ENCODE data around the gene ARHGEF5.
"Not testable (repeated sequence)": the region's sequence is repeated elsewhere in the genome, so short reads cannot be mapped to it uniquely, and the experiment has no call there.

- TF ChIP-seq CREB5, HMG20B (CRISPR knock-in tag; IDR thresholded peaks at IDR 0.05): not testable (repeated sequence)
Measured at GRCh38 chr7:144418931-144419330, 63.7 kb downstream of the ARHGEF5 start.
